Upper lobe of left lung (tissue), 6 donors: ENCODE measurements around the gene PYGO2. TPM values are rescaled to one million over a fixed set of nuclear protein-coding genes. Genes with fewer than 3 reads are reported as not detected.

ENCODE experiments used
- ATAC-seq, 2 donors: fragments of 200-7000 bp; cut with Tn5 transposase; one replicate each; pipeline ENCODE4 v1.9.1; 2022; ENCODE audit warnings: mild to moderate bottlenecking in 2 of 2, moderate library complexity in 2 of 2; ENCODE audit not compliant: low FRiP score in 2 of 2
- DNase-seq, 2 donors: peaks; one replicate each; pipeline ENCODE4 v3.0.0-alpha.2; 2019 to 2020
- H3K27ac ChIP-seq, 4 donors: fragments of 200-600 bp; sonication (generic); one replicate each; pipeline ENCODE4 v1.5.1; 2016 to 2019
- H3K27me3 ChIP-seq, 4 donors: fragments of 200-600 bp; sonication (generic); one replicate each; pipeline ENCODE4 v1.5.1; 2017 to 2019
- H3K36me3 ChIP-seq, 4 donors: fragments of 200-600 bp; sonication (generic); one replicate each; pipeline ENCODE4 v1.5.1; 2016 to 2019
- H3K4me1 ChIP-seq, 4 donors: fragments of 200-600 bp; sonication (generic); one replicate each; pipeline ENCODE4 v1.5.1; 2018 to 2019
- H3K4me3 ChIP-seq, 4 donors: fragments of 200-600 bp; sonication (generic); one replicate each; pipeline ENCODE4 v1.5.1; 2017 to 2019; ENCODE audit warnings: mild to moderate bottlenecking in 2 of 4, moderate library complexity in 1 of 4
- H3K9me3 ChIP-seq, 4 donors: fragments of 200-600 bp; sonication (generic); one replicate each; pipeline ENCODE4 v1.5.1; 2018 to 2019
- EP300 ChIP-seq, 4 donors: sonication (generic); formaldehyde crosslinking; IDR thresholded peaks; one replicate each; pipeline ENCODE4 v1.5.1; 2017; ENCODE audit warnings: antibody characterized with exemption in 4 of 4, control low read depth in 2 of 4
- POLR2A ChIP-seq, 4 donors: fragments of 450-650 bp; IDR thresholded peaks; one replicate each; pipeline ENCODE4 v1.5.1; 2016 to 2017; ENCODE audit warnings: antibody characterized with exemption in 4 of 4, mild to moderate bottlenecking in 2 of 4
- POLR2AphosphoS5 ChIP-seq, 2 donors: sonication (generic); formaldehyde crosslinking; IDR thresholded peaks; one replicate each; pipeline ENCODE4 v1.5.1; 2017; ENCODE audit warnings: antibody characterized with exemption in 2 of 2
- WGBS, 2 donors: methylation state at CpG; one replicate each; pipeline ENCODE4 v1.1.5; 2017 to 2018; 5-methylcytosine and 5-hydroxymethylcytosine counted together
- total RNA-seq, 6 donors: library from RNA; depleted of rRNA in 4 of 6; stranded (reverse); fragments of >200 nt in 4 of 6; gene quantifications; one replicate each; pipeline versions ENCODE4 v1.1.0 to v1.2.1, GENCODE V29; 2016 to 2021
- TF ChIP-seq, protein P1 (sequence below), 6 experiments: fragments of 450-650 bp in 4 of 6; fragments of 200-600 bp in 2 of 6; sonication (generic) in 2 of 6; IDR thresholded peaks; one replicate each; pipeline ENCODE4 v1.5.1; 2016 to 2019; ENCODE audit warnings: antibody characterized with exemption in 6 of 6
- donor health status: DM: no; HTN: no; CAD: no; lungs with moderate emphysema.
- donor health status: DM: no; HTN: yes; CAD: no; lungs with severe emphysema.

The PYGO2 gene
- total RNA-seq, result 10 to 100 TPM; 20.1 to 41.9 (median 27.5) TPM

DNA sequence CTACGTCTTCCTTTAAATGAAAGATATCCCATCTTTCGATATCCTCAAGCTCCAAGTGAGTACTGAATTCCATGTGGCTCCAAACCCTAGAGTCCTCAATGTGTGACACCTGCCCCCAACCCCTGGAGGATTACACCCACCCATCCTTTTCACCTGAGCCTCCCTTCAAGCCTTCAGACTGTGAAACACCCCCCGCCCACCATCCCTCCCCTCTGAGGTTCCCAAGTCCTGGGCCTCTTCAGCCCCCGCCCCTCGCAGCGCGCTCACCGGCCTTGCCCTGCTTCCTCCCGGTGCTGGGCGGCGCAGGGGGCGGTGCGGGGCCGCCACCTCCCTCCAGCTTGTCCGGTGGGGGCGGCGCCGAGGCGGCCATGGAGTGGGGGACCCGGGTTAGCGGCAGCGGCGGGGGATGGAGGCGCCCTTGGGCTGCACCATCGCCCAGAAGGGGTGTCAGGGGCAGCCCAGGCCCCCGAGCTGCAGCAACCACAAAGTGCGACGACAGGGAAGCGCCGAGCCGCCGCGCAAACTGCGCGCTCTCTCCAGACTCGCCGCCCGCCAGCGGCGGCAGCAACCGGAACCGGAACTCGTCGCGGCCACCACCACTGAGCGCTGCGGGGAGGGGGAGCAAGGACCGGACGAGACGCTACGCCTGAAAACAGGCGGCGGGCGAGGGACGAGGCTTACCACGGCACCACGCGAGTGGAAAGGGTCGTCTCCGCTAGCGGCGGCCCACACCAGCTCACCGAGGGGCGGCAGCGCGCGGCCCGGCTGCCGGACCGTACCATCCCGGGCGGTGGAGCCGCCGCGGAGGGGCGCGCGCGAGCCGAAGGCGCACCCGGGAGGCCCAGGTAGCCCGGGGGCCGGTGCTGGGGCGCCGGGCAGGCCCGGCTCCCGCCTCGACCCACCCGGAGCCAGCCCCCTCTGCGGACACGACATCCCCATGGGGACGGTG is at the start of gene PYGO2:
Gene PYGO2 (minus strand): TSS at position 576 of the 949 bp plus-strand sequence. CDS start 206 bp downstream, at position 370.
- ATAC-seq (peak; percentile 87 to 93), DNase-seq (peak; percentile 86 to 96)
- H3K9me3 ChIP-seq, result no peaks in the 10 kb centered on the region
- H3K4me1 ChIP-seq, result peaks cover 26 to 46% (median 33%) of the 10 kb centered on the region in 4 donors
- peak within 1 kb of the TSS; percentile 68 to 91 (median 82) for H3K4me3 ChIP-seq
- TF ChIP-seq POLR2A (IDR thresholded peaks at IDR 0.05), result peak in 3 of 4 donors; percentile 58 to 92 (median 69)
- TF ChIP-seq, protein P1, sequence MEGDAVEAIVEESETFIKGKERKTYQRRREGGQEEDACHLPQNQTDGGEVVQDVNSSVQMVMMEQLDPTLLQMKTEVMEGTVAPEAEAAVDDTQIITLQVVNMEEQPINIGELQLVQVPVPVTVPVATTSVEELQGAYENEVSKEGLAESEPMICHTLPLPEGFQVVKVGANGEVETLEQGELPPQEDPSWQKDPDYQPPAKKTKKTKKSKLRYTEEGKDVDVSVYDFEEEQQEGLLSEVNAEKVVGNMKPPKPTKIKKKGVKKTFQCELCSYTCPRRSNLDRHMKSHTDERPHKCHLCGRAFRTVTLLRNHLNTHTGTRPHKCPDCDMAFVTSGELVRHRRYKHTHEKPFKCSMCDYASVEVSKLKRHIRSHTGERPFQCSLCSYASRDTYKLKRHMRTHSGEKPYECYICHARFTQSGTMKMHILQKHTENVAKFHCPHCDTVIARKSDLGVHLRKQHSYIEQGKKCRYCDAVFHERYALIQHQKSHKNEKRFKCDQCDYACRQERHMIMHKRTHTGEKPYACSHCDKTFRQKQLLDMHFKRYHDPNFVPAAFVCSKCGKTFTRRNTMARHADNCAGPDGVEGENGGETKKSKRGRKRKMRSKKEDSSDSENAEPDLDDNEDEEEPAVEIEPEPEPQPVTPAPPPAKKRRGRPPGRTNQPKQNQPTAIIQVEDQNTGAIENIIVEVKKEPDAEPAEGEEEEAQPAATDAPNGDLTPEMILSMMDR (IDR thresholded peaks at IDR 0.05), result peak; percentile 61 to 98 (median 94)
- peak; percentile 89 for TF ChIP-seq POLR2AphosphoS5 (IDR thresholded peaks at IDR 0.05)
- no peak for TF ChIP-seq EP300 (IDR thresholded peaks at IDR 0.05)
- peaks cover 18 to 54% (median 50%) of the 10 kb centered on the region in 4 donors for H3K36me3 ChIP-seq
- WGBS, 2 donors, result 2 to 5% methylated on average over 4 to 33 of the region's 93 CpGs
- H3K27me3 ChIP-seq, result no peaks in the 10 kb centered on the region
- peak within 1 kb of the TSS; percentile 97 to 98 (median 98) for H3K27ac ChIP-seq

GRCh38 chr1:155011004-155011416 is 49.4 kb upstream of the PYGO2 start:
- Histone ChIP-seq H3K27ac (peak overlapping the region; percentile 93 to 100 (median 96)), H3K9me3 (no peaks in the 10 kb centered on the region), H3K4me3 (peak overlapping the region in 2 of 4 donors; percentile 10 to 49), H3K36me3 (peaks cover 4 to 28% (median 22%) of the 10 kb centered on the region in 4 donors), H3K4me1 (peaks cover 63 to 86% (median 80%) of the 10 kb centered on the region in 4 donors), H3K27me3 (no peaks in the 10 kb centered on the region)
- DNase-seq (no peak), ATAC-seq (no peak)
- WGBS, 2 donors, result 57 to 70% methylated on average over 4 to 5 of the region's 5 CpGs
- no peak for TF ChIP-seq POLR2AphosphoS5 (IDR thresholded peaks at IDR 0.05)
- TF ChIP-seq EP300 (IDR thresholded peaks at IDR 0.05), result no peak

- ATAC-seq (no peak), DNase-seq (no peak)
- TF ChIP-seq EP300 (IDR thresholded peaks at IDR 0.05) (no peak), POLR2AphosphoS5 (IDR thresholded peaks at IDR 0.05) (peak in 1 of 2 donors; percentile 31)
- TF ChIP-seq, protein P1 (IDR thresholded peaks at IDR 0.05), result no peak
- Histone ChIP-seq H3K27me3 (no peaks in the 10 kb centered on the region), H3K4me1 (peaks cover 70 to 88% (median 86%) of the 10 kb centered on the region in 4 donors), H3K36me3 (peaks cover 4 to 22% (median 16%) of the 10 kb centered on the region in 4 donors), H3K27ac (peak overlapping the region; percentile 93 to 100 (median 96)), H3K9me3 (no peaks in the 10 kb centered on the region), H3K4me3 (peak overlapping the region in 3 of 4 donors; percentile 20 to 49 (median 44))
- WGBS, 2 donors, result 40 to 52% methylated on average over 10 to 11 of the region's 11 CpGs
These were observed 48.8 kb upstream of the PYGO2 start for GRCh38 chr1:155010211-155010918.

DNA sequence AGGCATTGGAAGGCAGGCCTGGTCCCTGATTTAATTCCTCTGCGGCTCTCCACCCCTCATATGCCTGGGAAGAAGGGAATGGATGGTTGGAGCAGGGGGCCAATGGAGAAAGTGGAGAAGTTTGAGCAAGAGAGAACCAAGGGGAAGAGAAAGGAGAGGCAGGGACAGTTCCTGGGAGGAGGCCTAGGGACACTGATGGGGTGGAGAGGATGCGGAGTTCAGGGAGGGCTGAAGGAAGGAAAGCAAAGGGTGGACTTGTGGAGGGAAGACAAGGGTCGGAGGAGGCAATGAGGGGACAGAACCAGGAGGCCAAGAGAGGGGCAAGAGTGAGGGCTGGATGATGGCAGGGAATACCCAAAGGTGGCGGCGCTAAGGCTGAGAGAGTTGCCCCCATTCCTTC is 48.2 kb upstream of the PYGO2 start:
- peaks cover 76 to 94% (median 92%) of the 10 kb centered on the region in 4 donors for H3K4me1 ChIP-seq
- peaks cover 0 to 16% (median 9%) of the 10 kb centered on the region in 4 donors for H3K36me3 ChIP-seq
- H3K9me3 ChIP-seq, result no peaks in the 10 kb centered on the region
- peak overlapping the region in 3 of 4 donors; percentile 20 to 49 (median 44) for H3K4me3 ChIP-seq
- ATAC-seq (no peak), DNase-seq (no peak)
- no peaks in the 10 kb centered on the region for H3K27me3 ChIP-seq
- peak overlapping the region; percentile 93 to 100 (median 96) for H3K27ac ChIP-seq
- no peak for TF ChIP-seq EP300 (IDR thresholded peaks at IDR 0.05)
- TF ChIP-seq, protein P1 (IDR thresholded peaks at IDR 0.05), result no peak
- no peak for TF ChIP-seq POLR2A (IDR thresholded peaks at IDR 0.05)
- no peak for TF ChIP-seq POLR2AphosphoS5 (IDR thresholded peaks at IDR 0.05)
- WGBS, 2 donors, result 86% methylated on average over 5 of the region's 5 CpGs
